Adrenal gland (tissue), 12 donors: Measurements from ENCODE around the gene CERS1. TPM values are rescaled to one million over a fixed set of nuclear protein-coding genes. Genes with fewer than 3 reads are reported as not detected.

ENCODE experiments used
- DNase-seq, 7 donors: peaks; one replicate each; pipeline ENCODE4 v3.0.0-alpha.2; 2019 to 2020
- H3K27ac ChIP-seq, 5 donors: fragments of 200-600 bp; sonication (generic) in 4 of 5; 1 replicate in 3 of 5; 2 replicates in 2 of 5; pipeline versions ENCODE4 v1.5.1 to v1.8.0; 2016 to 2020; ENCODE audit warnings: mild to moderate bottlenecking in 1 of 5
- H3K27me3 ChIP-seq: fragments of 200-600 bp; 2 replicates; pipeline ENCODE4 v1.8.0; 2021
- H3K36me3 ChIP-seq, 2 donors: fragments of 200-600 bp; replicated peaks in 1 of 2; 1 replicate in 1 of 2; 2 replicates in 1 of 2; pipeline versions ENCODE4 v1.5.1 to v1.8.0; 2018 to 2022
- H3K4me1 ChIP-seq, 2 donors: fragments of 200-600 bp; replicated peaks in 1 of 2; 1 replicate in 1 of 2; 2 replicates in 1 of 2; pipeline versions ENCODE4 v1.5.1 to v1.8.0; 2018 to 2021
- H3K4me3 ChIP-seq, 4 donors: fragments of 200-600 bp; sonication (generic) in 3 of 4; one replicate each; pipeline ENCODE4 v1.5.1; 2016 to 2018
- H3K9me3 ChIP-seq, 3 donors: fragments of 200-600 bp; sonication (generic) in 1 of 3; replicated peaks in 1 of 3; 1 replicate in 2 of 3; 2 replicates in 1 of 3; pipeline versions ENCODE4 v1.5.1 to v1.8.0; 2016 to 2021
- CTCF ChIP-seq, 6 experiments: fragments of 450-650 bp in 4 of 6; fragments of 200-600 bp in 2 of 6; sonication (generic) in 1 of 6; IDR thresholded peaks; 1 replicate in 5 of 6; 2 replicates in 1 of 6; pipeline versions ENCODE4 v1.5.1 to v1.8.0; 2016 to 2021; ENCODE audit warnings: antibody characterized with exemption in 6 of 6, mild to moderate bottlenecking in 2 of 6, moderate library complexity in 1 of 6
- POLR2A ChIP-seq, 2 donors: fragments of 450-650 bp; IDR thresholded peaks; one replicate each; pipeline ENCODE4 v1.6.1; 2017; ENCODE audit warnings: antibody characterized with exemption in 2 of 2, mild to moderate bottlenecking in 2 of 2, moderate library complexity in 1 of 2
- WGBS, 4 donors: extraction: QIAGEN DNeasy Blood & Tissue Kit in 2 of 4; methylation state at CpG; one replicate each; pipeline versions ENCODE4 v1.1.5 to v1.1.7; 2013 to 2017; 5-methylcytosine and 5-hydroxymethylcytosine counted together
- intact Hi-C, 2 donors: fragments of 100-400 bp; cut with DNase I; formaldehyde crosslinking; loops; one replicate each; pipeline versions ENCODE4 v1.14.1 to v1.15.0; 2022 to 2023
- polyA plus RNA-seq, 3 donors: library from polyadenylated mRNA; stranded (reverse); fragments of 200-250 nt in 2 of 3; fragments of 350-450 nt in 1 of 3; fragmentation: Illumina TruSeq in 1 of 3; extraction: RNeasy Lipid Tissue Mini Kit (QIAGEN cat#74804) in 1 of 3; gene quantifications; one replicate each; pipeline ENCODE4 v1.2.3, GENCODE V29; 2013 to 2014
- total RNA-seq, 9 donors: library from RNA; depleted of rRNA in 4 of 9; stranded (reverse); fragments of >200 nt in 4 of 9; fragments of 120-200 nt in 1 of 9; fragmentation: NEBNext Ultra II Directional in 1 of 9; extraction: Animal tissue kit (Norgen Biotek cat#: 25700) in 1 of 9; gene quantifications; one replicate each; pipeline versions ENCODE4 v1.1.0 to v1.2.4, GENCODE V29; 2013 to 2023
- donor health status: healthy with polysubstance abuse.
- donor health status: Bipolar disorder and iron deficiency.
- donor health status: DM: yes; HTN: yes; CAD: no.
- donor health status: DM: no; HTN: no; CAD: no.
- donor health status: DM: no; HTN: no; CAD: no.
- donor health status: DM: yes; HTN: yes; CAD: no.

Gene CERS1
- total and polyA plus RNA-seq, 12 donors = 0.29 to 4.3 (median 1.8) TPM; not detected in 3

DNA sequence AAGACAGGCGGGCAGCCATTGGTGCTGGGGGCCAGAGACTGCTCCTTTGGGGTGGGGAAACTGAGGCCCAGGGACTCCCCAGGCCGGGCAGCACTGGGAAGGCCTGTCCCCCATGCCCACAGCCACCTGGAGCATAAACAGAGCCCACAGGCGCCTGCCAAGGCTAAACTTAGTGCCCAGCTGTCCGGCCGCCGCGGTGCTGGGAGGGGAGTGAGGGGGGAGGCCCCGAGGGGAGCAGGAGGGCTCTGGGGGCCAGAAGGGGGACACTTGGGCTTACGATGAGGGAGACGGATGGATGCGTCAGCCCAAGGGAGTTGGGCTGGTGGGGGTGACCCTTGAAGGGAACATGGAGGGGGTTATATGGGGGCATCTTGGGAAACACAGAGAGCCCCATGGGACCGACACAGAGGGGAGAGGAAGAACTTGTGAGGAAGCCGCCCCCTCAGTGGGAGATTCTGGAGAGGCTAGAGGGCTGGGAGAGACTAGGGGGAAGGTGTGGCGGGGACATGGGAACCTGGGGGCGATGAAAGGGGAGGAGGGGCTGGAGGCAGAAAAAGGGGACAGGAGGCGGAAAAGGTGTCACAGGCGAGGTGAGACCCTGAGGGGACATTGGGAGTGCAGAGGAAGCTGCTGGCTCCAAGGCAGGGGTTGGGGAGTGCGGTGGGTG is 2.2 kb downstream of the CERS1 start:
- no peak overlapping the region for H3K27ac ChIP-seq
- WGBS, 4 donors = 52 to 64% (median 58%) methylated on average over 12 to 18 of the region's 18 CpGs
- H3K27me3 ChIP-seq = peaks cover 5% of the 10 kb centered on the region
- H3K9me3 ChIP-seq = no peaks in the 10 kb centered on the region
- intact Hi-C loops = loop anchor here in 1 of 2 donors (10.0 kb wide), 1 partner anchor 91 kb away; no protein-coding TSS in a partner anchor
- H3K4me1 ChIP-seq = peaks cover 0 to 6% of the 10 kb centered on the region in 2 donors
- no peak for DNase-seq
- TF ChIP-seq CTCF (IDR thresholded peaks at IDR 0.05) = no peak
- TF ChIP-seq POLR2A (IDR thresholded peaks at IDR 0.05) = no peak
- no peak overlapping the region for H3K4me3 ChIP-seq
- no peaks in the 10 kb centered on the region for H3K36me3 ChIP-seq

DNA sequence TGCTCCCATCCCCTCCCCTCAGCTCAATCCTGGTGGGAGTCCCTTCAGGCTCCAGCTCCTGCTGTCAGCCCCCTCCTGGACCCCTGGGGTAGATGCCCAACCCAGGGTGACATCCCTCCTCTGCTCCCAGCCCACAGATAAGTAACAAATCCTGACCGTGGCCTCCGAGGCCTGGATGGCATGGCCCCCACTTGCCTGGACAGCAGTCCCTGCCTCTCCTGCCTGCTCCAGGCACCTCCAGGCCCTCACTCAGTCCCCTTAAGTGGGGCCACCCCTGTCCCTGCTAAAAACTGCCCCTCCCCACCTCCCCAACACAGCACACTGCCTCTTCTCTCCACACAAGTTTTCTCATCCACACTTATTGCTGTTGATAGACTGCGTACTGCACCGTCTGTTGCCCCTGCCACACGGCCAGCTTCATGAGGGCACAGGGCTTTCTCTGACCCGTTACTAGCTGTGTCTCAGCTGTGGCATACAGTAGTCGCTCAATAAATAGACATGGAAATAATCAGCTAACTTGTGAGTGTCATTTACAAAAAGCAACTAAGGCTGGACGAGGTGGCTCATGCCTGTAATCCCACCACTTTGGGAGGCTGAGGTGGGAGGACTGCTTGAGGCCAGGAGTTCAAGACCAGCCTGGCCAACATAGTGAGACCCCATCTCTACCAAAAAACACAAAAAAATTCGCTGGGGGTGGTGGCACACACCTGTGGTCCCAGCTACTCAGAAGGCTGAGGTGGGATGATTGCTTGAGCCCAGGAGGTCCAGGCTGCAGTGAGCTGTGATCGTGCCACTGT is 5.8 kb downstream of the CERS1 start:
- no peak for TF ChIP-seq POLR2A (IDR thresholded peaks at IDR 0.05)
- no peak for TF ChIP-seq CTCF (IDR thresholded peaks at IDR 0.05)
- no peak overlapping the region for H3K27ac ChIP-seq
- intact Hi-C loops = loop anchor here in 1 of 2 donors (10.0 kb wide), 1 partner anchor 95 kb away; no protein-coding TSS in a partner anchor
- DNase-seq = no peak
- peaks cover 0 to 1% of the 10 kb centered on the region in 2 donors for H3K4me1 ChIP-seq
- peaks cover 5% of the 10 kb centered on the region for H3K27me3 ChIP-seq
- no peak overlapping the region for H3K4me3 ChIP-seq
- H3K36me3 ChIP-seq = no peaks in the 10 kb centered on the region
- WGBS, 4 donors = 77 to 82% (median 79%) methylated on average over 8 to 10 of the region's 10 CpGs
- H3K9me3 ChIP-seq = no peaks in the 10 kb centered on the region

GRCh38 chr19:18886972-18887371 is 9.0 kb downstream of the CERS1 start:
- Histone ChIP-seq H3K4me3 (no peak overlapping the region), H3K27me3 (no peaks in the 10 kb centered on the region), H3K9me3 (no peaks in the 10 kb centered on the region), H3K36me3 (no peaks in the 10 kb centered on the region), H3K4me1 (no peaks in the 10 kb centered on the region), H3K27ac (no peak overlapping the region)
- TF ChIP-seq CTCF (IDR thresholded peaks at IDR 0.05) = no peak
- TF ChIP-seq POLR2A (IDR thresholded peaks at IDR 0.05) = no peak
- intact Hi-C loops = no loop called here
- no peak for DNase-seq
- 84 to 95% (median 91%) methylated on average over 4 of the region's 4 CpGs for WGBS, 4 donors

GRCh38 chr19:18883526-18884304 is 12.2 kb downstream of the CERS1 start:
- intact Hi-C loops = no loop called here
- WGBS, 4 donors = 83 to 85% (median 85%) methylated on average over 18 to 30 of the region's 30 CpGs
- no peaks in the 10 kb centered on the region for H3K4me1 ChIP-seq
- H3K27ac ChIP-seq = no peak overlapping the region
- no peaks in the 10 kb centered on the region for H3K36me3 ChIP-seq
- H3K4me3 ChIP-seq = no peak overlapping the region
- H3K9me3 ChIP-seq = no peaks in the 10 kb centered on the region
- no peak for DNase-seq
- no peak for TF ChIP-seq CTCF (IDR thresholded peaks at IDR 0.05)
- TF ChIP-seq POLR2A (IDR thresholded peaks at IDR 0.05) = no peak
- no peaks in the 10 kb centered on the region for H3K27me3 ChIP-seq
